ENCODE results near the gene KPNB1.
"Not testable (repeated sequence)": the region's sequence is repeated elsewhere in the genome, so short reads cannot be mapped to it uniquely, and the experiment has no call there.

Gene KPNB1

DNA sequence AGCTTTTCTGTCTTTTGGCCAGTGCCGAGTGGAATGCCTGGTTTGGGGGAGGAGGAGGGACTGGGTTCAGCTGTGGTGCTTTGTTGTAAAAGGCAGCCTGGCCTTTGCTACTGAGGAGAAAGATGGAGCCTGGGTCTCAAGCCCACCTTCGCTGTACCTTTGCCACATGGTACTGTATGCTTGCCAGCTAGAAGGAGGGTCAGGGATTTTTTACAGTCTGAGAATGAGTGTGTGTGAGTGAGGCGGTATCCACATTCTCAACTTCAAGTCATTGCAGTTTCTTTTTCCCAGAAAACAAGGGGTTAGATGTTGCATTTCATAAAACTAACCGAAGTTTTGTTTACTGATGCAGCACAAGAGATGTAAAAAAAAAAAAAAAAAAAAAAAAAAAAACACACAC is 33.0 kb downstream of the KPNB1 start:
- not testable (repeated sequence) for DNase-seq

DNA sequence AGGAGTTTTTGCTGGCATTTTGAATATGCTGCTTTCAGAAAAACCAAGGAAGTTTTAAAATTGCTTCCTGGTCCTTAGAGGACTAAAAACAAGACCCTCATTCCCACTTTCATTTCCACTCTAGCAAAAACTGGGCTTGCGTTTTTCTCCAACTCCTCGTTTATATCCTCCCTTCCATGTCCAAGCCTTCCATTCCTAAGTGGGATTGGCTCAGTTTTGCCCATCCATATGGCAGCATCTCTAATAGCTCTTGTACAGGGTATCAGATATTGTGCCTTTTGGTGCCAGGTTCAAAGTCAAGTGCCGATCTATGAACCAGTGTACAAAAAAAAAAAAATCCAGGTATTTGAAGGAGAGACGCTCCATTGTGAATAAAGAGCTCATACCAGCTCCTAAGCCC is 34.3 kb downstream of the KPNB1 start:
- DNase-seq, result no peak

- DNase-seq, result no peak
Observed at GRCh38 chr17:47684535-47685193, 34.9 kb downstream of the KPNB1 start.

DNA sequence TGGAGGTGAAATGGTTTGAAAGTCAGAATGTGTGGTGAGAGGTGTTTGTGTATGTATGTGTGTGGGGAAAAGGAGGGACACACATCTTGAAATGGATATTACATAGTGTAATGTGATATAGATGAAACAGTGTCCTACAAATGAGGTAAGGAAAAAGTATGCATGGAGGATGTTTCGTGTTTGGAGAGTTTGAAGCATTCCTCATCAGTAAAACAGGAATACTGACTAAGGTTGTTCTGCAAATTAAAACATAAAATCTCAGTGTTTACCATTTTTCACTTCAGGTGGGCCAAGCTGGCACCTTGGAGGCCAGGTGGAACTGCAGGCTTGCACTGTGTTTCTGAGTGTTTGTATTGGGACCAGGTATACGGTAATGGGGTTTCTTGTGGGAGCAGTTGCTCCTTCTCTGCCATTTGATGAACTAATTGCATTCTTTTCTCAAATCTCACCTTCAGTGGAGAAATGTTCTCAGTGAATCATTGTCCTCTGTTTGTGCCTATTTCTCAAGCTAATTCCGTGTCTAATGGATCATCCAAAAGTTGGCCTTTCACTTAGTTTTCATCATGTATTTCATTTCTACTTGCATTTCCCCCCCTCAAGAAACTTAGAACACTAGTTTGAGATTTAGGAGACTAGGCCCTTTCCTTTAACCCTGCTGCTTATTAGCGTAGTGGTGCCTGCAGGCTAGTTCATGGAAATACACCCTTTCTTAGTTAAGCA is 36.0 kb downstream of the KPNB1 start:
- DNase-seq, result no peak

GRCh38 chr17:47686276-47686635 is 36.5 kb downstream of the KPNB1 start:
- DNase-seq, result no peak

GRCh38 chr17:47686664-47687327 is 37.1 kb downstream of the KPNB1 start:
- DNase-seq, result no peak

GRCh38 chr17:47687328-47687690 is 37.6 kb downstream of the KPNB1 start:
- no peak for DNase-seq

GRCh38 chr17:47687748-47688147 is 38.0 kb downstream of the KPNB1 start:
- no peak for DNase-seq

- DNase-seq, result no peak
Observed at GRCh38 chr17:47690121-47690520, 40.4 kb downstream of the KPNB1 start.

DNA sequence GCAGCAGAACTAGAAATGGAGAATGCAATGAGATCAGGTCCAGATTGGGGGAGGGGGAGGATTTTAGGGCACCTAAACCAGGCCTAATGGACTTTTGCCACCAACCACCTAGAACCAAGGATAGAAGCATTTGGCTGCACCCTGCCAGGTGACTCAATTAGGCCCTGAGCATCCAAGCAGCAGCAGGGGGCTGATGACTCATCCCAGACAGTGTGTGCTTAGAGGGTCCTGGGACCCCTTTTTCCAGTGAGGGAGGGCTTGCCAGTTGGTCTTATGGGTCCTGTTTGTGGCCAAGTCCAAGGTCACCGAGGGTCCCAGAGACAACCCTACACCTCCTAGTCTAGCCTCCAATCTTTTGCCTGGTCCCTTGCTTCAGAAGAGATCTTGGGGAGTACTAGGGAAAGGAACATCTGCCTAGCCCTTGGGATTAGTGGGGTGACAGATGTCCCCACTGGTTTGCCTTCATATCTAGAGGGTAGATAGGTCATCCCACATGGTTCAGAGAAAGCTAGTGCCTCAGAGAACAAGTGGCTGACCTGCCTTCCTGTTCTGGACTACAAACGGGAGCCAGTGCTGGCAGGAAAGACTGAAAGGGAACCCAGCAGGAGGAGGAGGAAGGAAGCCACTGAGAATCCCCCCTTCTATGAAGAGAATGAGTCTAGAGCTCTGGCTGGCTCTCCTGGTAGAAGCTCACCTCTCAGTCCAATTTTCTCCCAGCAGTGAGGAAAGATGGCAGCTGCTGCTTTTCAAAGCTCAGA is 42.6 kb downstream of the KPNB1 start:
- no peak for DNase-seq

DNA sequence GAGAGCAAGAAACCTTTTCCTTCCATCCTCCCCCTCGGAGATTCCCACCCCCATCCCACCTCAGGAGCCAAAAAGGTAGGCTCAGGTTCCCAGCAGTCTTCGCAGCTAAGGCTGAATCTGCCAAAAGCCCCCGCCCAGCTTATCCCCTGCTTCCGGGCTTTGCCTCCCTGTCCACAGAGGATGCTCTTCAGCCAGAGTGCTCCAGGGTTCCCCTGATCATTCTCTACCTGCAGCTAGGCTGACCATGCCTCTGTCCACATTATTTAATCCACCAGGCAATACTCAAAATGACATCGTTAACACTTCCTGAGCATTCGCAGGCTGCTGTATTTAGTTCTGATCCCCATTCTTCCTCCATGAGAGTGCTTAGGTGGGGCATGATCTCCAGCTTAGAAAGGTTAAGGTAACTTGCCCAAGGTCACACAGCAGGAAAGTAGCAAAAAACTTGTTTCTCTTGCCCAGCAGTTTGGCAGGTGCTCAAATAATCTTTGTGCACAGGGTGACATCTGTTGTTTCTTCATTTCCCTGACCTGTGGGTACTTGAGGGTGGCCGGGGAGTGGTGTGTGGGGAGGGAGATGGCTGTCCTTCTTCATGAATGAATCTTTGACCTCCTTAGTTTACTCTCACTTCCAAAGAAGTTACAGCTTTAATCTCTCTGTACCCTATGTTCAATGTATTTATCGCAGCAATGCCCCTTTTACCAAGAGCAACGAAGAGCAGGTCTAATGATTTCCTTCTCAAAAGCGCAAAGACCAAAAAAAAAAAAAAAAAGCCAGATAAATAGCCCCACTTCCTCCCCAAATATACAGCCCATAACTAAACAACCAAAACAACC is 43.4 kb downstream of the KPNB1 start:
- no peak for DNase-seq

- peak; percentile 57 for DNase-seq
Observed at GRCh38 chr17:47693731-47694580, 44.2 kb downstream of the KPNB1 start, which contains the start of gene TBKBP1. Gene TBKBP1, plus strand, starts transcription at chr17:47694161. Its CDS starts 1,952 bp downstream, at chr17:47696113.

- DNase-seq, result peak; percentile 74
Observed at GRCh38 chr17:47694581-47695428, 45.1 kb downstream of the KPNB1 start.

- DNase-seq, result peak; percentile 31
Observed at GRCh38 chr17:47695429-47696376, 46.0 kb downstream of the KPNB1 start.

GRCh38 chr17:47696717-47697642 is 47.3 kb downstream of the KPNB1 start:
- DNase-seq, result peak; percentile 32

DNA sequence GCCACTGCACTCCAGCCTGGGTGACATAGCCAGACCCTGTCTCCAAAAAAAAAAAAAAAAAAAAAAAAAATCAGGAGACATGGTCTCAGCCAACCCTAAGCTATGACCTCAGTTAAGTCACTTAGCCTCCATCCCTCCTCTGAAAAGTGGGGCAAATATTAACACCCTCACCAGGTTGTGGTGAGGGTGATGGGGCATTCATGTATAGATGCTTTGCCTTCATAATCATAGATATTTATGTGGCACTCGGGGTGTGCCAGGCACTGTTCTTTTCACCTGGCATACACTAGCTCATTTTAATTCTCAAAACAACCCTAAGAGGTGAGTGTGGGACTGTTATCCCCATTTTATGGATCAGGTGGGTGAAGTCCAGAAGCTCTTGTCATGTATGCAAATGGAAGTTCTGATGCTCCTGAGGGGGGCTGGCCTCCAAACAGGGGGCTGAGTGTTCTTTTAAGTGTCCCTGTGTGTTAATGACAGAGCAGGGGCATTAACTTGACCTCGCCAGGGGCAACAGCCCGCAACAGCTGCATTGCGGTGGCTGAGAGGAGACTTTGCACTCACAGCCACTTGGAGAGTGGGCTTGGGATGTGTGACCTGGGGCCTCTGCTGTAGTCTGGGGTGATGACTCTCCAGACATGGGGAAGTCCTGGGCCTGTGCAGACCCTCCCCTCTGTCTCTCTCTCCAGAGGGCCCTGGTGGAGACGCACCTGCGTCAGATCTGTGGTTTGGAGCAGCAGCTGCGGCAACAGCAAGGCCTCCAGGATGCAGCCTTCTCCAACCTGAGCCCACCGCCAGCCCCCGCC is 48.4 kb downstream of the KPNB1 start:
- no peak for DNase-seq
